Stimulated activated naive CD4-positive, alpha-beta T cell (primary cell): ENCODE data around the gene CYP27A1.

ENCODE experiments used
- DNase-seq, 6 experiments: peaks; one replicate each; lab custom pipeline; 2025; lab: John Stamatoyannopoulos, UW

CYP27A1 gene

DNA sequence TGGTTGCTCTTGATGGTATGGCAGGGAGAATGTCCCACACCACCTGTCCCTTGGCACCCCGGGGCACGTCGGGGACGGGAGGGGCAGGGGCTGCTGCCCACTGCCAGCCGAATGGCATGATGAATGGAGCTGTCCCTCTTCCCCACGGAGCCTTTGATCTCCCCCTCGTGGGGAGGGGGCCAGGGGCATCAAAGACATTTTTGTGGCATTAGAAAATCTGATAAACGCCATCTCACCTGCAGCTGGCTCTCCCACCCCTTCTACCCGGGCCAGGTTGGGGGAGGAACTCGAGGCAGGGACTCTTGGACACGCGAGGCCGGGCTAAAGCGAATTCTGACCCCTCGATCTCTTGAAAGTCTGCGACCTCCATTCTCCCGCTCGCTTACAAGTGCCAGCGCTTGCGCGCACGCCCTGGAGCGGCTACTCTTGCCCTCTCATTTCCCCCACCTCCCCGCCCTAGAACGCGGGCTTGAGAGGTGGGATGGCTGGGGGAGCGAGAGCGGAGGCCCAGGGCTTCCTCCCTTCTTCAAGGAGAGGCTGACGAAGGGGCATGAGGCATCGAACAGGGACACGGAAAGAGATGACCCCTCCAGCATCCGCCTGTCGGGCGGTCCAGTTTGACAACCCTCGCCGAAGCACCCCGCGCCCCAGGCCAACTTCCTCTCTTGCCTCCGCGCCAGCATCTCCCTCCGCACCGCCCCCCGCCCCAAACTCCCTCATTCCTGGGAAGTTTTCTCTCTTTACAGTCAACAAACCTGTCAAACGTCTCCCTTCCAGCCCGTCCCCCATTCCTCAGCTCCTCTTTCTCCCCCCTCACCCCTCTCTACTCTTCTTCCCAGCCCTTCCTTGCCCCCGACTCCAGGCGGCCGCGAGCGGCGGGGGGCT is 77.0 kb downstream of the CYP27A1 start:
- DNase-seq, result no peak

DNA sequence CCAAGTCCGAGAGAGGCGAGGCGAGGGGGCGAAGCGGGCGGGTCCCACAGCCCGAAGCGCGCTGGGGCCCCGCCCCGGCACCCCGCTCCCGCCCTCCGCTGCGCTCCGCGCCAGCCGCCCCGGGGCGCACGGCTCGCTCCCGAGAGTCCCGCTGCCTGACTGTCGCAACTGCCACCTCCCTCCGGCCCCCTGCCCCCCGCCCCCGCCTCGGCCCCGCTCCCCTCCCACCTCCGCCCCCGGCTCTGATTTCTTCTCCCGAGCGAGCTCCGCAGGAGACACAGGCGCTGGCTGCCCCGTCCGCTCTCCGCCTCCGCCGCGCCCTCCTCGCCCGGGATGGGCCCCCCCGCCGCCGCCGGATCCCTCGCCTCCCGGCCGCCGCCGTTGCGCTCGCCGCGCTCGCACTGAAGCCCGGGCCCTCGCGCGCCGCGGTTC is 77.6 kb downstream of the CYP27A1 start, which contains the start of gene WNT6:
Gene WNT6, plus strand, starts transcription at position 250 of the 432 bp plus-strand sequence. CDS start 233 bp downstream, outside the sequence.
- no peak for DNase-seq

DNA sequence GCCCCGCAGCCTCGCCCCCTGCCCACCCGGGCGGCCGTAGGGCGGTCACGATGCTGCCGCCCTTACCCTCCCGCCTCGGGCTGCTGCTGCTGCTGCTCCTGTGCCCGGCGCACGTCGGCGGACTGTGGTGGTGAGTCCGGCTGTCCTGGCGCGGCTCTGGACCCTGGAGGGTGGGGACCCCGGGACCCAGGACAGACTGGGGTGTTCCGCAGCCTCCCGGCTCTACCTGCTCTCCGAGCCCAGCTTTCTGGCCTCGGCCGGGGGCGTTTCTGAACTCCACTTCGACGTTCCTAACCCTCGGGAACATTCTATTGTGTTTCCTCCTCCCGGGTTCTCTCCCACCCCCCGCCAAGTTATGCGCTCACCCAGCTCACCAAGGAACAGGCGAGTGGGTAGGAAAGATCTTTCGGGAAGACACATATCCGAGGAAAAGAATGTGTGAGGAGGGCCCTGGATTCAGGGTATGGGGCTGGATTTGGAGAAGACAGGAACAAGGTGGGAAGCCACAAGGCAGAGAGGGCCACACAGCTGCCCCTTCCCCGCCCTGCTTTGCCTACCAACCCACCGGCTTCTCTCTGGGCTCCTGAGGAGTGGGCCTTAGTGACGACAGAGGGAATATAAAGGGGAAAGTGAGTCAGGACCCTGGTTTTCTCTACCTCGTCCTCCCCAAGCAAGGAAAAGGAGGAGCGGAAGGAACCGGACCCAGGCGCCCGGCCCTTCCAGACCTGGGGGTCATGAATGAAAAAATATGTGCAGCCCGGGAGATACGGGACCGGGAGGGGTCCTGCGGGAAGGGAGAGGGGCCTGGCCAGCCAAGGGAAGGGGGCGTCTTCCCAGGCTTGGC is 78.3 kb downstream of the CYP27A1 start:
- DNase-seq, result no peak

DNA sequence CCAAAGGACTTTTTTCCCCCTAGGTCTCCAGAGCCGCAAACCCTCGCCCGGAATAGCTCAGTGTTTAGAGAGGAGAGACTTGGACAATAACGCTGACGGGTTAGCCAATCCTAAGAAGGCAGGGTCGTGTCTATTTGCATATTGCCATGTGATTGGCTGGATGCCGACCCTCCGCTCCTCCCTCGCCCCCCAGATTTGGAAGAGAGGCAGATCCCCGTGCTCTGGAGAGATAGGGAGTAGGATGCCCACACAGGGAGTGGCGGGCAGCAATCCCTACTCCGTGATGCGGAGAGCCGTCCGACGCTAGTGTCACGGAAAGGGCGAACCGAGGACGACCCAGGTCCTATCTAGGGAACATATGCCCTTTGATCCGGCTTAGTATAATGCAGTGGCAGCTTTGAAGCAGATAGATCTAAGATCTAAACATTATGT is 79.0 kb downstream of the CYP27A1 start:
- no peak for DNase-seq

DNA sequence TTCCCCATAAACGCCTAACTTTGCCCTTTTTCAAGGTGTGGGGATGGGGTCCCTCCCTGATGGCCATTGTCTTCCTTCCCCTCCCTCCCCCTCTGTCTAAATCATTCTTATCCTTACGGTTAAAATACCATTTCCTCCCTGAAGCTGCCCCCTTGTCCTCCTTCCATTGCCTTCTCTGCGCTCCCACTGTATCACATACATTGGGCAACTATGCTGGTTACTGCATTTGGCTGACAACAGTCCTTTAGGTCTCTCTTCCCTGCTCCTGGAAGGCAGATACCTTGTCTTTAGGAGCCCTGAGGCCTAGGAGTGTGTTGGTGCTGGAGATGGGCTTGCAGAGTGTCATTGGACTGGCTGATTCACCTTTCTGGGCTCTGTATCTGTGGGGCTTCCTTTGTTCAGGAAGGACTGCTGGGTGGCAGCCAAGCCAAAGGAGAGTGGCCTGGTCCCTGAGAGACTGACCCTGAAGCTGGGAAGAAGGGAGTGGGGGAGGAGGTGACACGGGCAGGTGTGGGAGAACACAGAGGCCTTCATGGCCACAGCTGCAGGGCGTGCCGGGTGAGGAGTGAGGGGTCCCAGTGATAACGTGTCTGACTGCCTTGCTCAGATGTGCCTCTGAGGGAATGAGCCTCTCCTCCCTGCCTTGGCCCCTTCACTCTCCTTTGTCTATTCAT is 79.8 kb downstream of the CYP27A1 start:
- no peak for DNase-seq

DNA sequence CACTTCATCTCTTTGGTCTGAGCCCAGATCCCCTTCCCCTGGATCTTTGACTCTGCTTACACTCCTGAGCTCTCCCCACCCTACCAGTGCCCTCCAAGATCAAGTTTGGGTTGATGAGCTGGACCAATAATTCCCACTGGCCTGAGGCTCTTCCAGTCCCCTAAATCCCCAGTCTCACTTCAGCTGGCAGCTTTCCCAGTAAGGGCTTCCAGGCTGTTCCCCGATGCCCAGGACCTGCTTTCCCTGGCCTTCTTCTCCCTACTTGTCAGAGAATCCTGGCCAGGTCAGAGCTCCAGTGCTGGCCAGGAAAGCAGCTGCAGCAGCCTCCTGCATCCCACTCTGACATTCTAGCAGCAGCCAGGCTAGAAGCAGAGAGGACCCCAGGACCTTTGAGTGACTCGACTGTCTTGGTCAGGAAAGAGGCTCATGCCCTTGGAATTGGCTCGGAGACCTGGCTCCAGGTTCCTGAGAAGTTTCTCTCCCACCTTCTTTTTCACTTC is 81.1 kb downstream of the CYP27A1 start:
- DNase-seq, result no peak
